CD4-positive, alpha-beta T cell treated with Interferon gamma for 1 hour (primary cell): Measurements from ENCODE around the gene DROSHA.

Experiments
- DNase-seq: peaks from one replicate; pipeline ENCODE4 v3.0.0-alpha.2; 2020

Gene DROSHA

GRCh38 chr5:31530541-31531265, 1.2 kb downstream of the DROSHA start:
- DNase-seq: no peak

DNA sequence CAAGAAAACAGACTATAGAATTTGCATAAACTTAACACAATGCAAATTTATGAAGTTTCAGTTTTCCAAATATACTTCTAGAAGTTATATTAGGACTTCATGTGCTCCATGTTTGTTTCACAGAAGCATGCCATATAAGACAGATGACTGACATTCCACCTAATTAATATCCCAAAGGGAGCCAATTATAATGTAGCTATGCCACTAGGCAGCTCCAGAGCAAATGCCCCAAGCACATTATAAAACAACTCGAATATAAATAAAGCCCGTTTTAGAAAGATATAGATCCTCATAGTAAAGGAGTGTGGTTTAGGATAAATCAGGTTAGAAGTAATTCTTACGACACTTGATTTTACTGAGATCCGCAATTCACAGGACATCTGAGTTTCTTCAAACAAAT, 8.9 kb downstream of the DROSHA start:
- no peak for DNase-seq

GRCh38 chr5:31516802-31517201, 15.1 kb downstream of the DROSHA start:
- no peak for DNase-seq

DNA sequence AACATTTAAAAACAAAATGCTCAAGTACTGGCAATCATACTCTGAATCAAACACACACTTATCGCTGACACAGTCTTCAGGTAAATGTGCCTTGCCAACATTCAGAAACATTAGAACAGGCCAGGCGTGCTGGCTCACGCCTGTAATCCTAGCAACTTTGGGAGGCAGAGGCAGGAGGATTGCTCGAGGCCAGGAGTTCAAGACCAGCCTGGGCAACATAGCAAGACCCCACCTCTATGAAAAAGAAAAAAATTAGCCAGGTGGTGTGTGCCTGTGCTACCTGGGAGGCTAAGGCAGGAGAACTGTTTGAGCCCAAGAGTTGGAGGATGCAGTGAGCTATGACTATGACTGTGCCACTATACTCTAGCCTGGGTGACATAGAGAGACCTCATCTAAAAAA, 20.6 kb downstream of the DROSHA start:
- no peak for DNase-seq

- no peak for DNase-seq
These were observed 27.4 kb downstream of the DROSHA start for GRCh38 chr5:31504529-31504928.

DNA sequence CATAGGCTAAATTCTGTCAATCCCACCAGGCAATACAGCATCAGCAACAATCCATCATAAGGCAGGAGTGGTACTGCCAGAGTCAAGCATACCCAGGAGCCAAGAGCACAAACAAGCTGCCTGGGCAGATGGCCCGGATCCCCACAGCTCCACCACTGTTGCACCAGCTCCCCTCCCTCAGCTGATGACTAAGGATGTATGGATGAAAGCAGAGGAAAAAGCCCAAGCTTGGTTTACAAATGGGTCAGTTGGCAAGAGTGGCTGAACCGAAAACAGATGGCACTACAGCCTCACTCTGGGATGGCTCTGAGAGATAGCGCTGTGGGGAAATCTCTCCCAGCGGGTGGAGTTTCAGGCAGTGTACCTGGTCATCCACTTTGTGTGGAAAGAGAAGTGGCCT, 29.4 kb downstream of the DROSHA start:
- no peak for DNase-seq

DNA sequence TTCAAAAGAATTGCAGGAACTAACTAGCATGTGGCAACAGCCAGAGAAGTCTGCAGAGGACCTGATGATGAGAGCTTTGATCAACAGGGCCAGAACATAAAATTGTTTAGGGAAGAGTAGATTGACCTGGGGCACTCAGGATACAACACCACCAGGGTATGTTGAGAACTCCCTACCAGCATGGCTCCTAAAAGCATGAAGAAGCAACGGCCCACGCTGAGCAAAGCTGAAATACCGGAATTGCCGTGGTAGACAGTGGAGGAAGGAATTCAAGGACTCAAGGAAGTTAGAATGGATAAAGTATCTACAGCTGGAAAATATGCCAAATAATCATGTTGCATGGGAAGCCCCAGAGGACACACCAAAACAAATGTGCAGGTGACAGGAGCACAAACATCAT, 31.6 kb downstream of the DROSHA start:
- DNase-seq: no peak

DNA sequence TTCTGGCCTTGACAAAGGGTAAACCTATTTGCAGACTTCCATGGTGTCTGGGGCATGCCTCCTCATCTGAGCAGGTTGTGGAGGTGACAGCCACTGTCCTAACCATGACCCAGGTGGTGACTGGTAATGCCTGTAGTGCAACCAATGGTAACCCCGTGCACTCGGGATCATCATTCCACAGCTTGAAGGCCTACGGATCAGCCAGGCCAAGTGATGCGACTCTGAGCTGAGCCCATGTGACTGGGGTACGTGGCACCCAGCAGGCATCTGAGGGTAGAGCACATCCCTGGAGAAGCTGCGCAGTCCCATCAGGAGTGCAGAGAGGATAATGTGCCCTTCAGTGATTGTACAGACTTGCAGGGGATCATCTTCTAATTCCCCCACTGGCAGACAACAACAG, 35.0 kb downstream of the DROSHA start:
- no peak for DNase-seq

DNA sequence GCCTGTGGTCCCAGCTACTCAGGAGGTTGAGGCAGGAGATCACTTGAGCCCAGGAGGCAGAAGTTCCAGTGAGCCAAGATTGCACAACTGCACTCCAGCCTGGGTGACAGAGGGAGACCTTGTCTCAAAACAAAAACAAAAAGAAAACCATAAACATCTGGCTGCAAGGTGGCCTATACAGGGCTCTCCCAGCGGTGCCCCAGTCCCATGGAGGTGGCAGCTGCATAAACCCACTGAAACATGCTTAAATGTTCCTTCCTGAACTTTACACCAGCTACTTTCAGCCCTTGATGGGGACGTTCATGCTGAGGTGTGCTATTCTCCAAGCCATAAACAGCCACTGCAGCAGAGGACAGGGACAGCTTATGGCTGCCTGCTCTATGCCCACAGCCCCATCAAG, 35.6 kb downstream of the DROSHA start:
- DNase-seq: no peak

GRCh38 chr5:31495336-31495735, 36.6 kb downstream of the DROSHA start:
- no peak for DNase-seq

DNA sequence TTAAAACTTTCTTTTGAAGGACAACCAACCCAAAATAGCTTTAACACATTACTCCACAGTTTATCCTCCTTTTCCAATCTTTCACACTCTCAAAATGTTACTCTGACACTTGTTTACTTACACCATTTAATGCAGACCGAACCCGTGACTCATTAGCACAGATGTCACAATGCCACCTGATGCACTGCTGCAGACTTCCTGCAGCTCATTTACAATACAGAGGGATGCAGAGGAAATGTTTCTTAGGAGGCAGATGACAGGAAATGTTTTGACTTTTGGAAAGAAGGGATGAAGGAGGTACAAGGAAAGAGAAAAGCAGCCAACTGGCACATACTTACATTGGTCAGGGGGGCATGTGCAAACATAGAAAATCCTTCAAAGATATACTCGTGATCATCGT, 39.0 kb downstream of the DROSHA start:
- no peak for DNase-seq

DNA sequence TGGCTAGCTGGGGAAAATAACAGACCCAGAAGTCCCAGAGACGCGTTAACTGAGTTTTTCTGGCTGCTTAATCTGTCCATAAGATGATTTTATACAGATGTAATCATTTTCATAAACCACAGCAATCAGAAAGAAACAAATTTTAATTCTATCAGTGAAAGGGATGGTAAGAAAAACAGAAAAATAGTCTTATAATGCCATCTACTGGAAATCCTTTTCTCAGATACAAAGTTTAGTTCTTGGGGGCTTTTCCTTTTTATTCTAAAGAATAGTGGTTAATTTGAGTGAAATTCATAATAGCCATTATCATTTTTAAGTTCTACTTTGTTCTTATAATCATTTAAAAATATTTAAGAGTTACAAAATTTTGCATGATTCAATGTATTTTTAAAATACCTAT, 44.4 kb downstream of the DROSHA start:
- no peak for DNase-seq

- no peak for DNase-seq
These were observed 45.5 kb downstream of the DROSHA start for GRCh38 chr5:31486441-31486840.

DNA sequence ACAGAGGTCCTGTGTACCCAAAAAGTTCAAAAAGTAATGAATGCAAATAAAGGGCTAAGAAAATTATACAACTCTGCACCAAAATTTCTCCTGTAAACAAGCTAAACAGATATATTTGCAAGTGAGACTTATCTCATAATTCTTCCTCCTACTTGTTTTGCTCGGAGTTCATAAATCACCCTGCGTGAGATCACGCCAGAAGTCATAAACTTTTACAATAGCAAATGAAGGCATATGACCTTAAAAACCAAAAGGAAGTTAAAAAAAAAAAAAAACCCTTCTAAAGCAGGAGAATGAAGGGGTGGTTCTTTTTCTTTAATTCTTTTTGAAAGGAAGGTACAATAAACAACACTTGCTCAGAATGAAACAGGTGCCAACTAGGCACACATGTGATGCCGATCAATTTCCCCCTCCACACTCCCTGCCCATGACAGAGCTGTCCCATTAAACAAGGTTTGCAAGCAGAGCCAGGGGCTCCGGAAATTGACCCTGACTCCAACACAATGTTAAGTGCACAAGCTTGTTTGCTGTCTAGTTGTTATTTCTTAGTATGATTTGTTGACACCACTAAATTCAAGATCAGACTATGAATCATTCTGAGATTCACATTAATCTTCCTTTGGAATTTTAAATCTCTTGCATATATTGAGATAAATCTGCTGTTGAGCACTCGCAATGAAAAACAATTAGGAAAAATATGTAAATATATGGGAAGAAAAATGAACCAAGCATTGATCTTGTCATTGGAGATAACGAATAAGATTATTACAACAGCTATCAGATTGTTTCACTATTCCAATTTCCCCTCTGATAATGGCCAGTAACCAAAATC, 46.3 kb downstream of the DROSHA start:
- DNase-seq: no peak

- DNase-seq: no peak
These were observed 50.2 kb downstream of the DROSHA start for GRCh38 chr5:31481531-31482165.

- DNase-seq: no peak
These were observed 52.2 kb downstream of the DROSHA start for GRCh38 chr5:31479706-31480105.

DNA sequence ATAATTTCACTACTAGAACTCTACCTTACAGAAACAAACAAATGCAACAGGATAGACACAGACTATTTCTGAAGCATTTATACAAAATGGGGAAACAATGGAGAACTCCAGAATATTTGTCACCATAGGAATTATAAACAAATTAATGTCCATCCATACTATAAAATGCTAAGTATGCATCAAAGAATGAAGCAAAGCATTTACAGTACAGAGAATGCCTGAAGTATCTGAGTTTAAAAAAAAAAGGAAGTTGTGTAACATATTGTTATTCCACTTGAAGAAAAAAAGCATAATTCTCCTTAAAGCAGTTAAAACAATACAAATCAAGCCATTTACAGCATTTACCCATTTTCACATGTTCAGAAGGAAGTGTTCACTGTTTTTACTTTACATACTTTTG, 53.0 kb downstream of the DROSHA start:
- no peak for DNase-seq

- no peak for DNase-seq
These were observed 53.9 kb downstream of the DROSHA start for GRCh38 chr5:31477971-31478370.

DNA sequence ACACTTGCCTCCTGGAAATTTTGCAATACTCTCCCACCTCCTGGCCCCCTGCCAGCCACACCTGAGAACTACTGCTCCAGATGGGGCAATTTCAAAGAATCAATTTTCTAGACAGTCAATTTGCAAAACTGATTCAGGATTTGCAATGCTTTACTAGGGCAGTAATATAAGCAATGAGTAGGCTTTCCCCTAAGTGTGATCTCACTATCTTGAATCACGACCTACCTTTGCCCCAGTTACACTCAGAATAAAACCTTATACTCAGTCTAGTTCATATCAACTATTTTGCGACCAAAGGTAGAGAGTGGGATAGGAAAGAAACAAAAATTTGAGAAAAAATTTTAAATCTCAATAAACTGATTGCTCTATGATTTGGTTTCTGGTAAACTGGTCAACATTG, 54.4 kb downstream of the DROSHA start:
- no peak for DNase-seq

GRCh38 chr5:31476738-31477141, 55.2 kb downstream of the DROSHA start:
- no peak for DNase-seq

- DNase-seq: no peak
These were observed 60.0 kb downstream of the DROSHA start for GRCh38 chr5:31471916-31472315.

GRCh38 chr5:31471040-31471439, 60.9 kb downstream of the DROSHA start:
- DNase-seq: no peak

GRCh38 chr5:31470608-31471007, 61.3 kb downstream of the DROSHA start:
- DNase-seq: no peak

GRCh38 chr5:31469886-31470285, 62.0 kb downstream of the DROSHA start:
- DNase-seq: no peak
